Measurements from ENCODE around the gene WWOX. TPM values are rescaled to one million over a fixed set of nuclear protein-coding genes. Genes with fewer than 3 reads are reported as not detected.

The WWOX gene
- total RNA-seq, 1 experiment from 2014 or later: 15.6 TPM

- H3K9me3 ChIP-seq (ENCODE audit: control insufficient read depth, low read depth, low read length): no peaks in the 10 kb centered on the region
- no CpG with 5 or more reads among the region's 6 CpGs for WGBS (ENCODE audit: extremely low coverage, insufficient read length, low lambda C conversion rate)
- no peak for DNase-seq
- H3K23me2 ChIP-seq (ENCODE audit: insufficient read length, low read depth, low read length, poor library complexity, severe bottlenecking): no peaks in the 10 kb centered on the region
- no peak overlapping the region for H3K4me2 ChIP-seq (ENCODE audit: insufficient read depth, insufficient read length, low read length)
- no peaks in the 10 kb centered on the region for H3K36me3 Mint-ChIP-seq (ENCODE audit: insufficient read depth in 1 of 3, low read depth in 3 of 3)
- peak overlapping the region in 2 of 3 experiments; percentile 10 to 74; a peak in 3 of 7 replicates for H3K27ac Mint-ChIP-seq
- no peak overlapping the region for H3K9ac ChIP-seq (ENCODE audit: extremely low read depth, insufficient read length, low read length)
- H2BK5ac ChIP-seq (ENCODE audit: insufficient read length, low read length): no peak overlapping the region
- H4K5ac ChIP-seq (ENCODE audit: insufficient read length, low read depth, low read length): no peak overlapping the region
- H3K4me1 ChIP-seq (ENCODE audit: insufficient read depth, low read length): no peaks in the 10 kb centered on the region
- H3K18ac ChIP-seq (ENCODE audit: insufficient read length, low read depth, low read length): no peak overlapping the region
- H3K4me3 Mint-ChIP-seq: no peak overlapping the region
- no peaks in the 10 kb centered on the region for H3K27me3 ChIP-seq (ENCODE audit: insufficient read depth, low read length)
- no peak overlapping the region for H2BK20ac ChIP-seq (ENCODE audit: low read depth, low read length, poor library complexity, severe bottlenecking)
- H3K4me1 Mint-ChIP-seq: peaks cover 26 to 50% of the 10 kb centered on the region in 2 experiments
- no peak for TF ChIP-seq CTCF (conservative IDR thresholded peaks at IDR 0.05)
- no peak overlapping the region for H3K4ac ChIP-seq (ENCODE audit: low read depth, low read length)
- H2AK5ac ChIP-seq (ENCODE audit: insufficient read length, low read length): no peak overlapping the region
- H4K91ac ChIP-seq (ENCODE audit: insufficient read length, low read depth, low read length): no peak overlapping the region
- H3K9me3 Mint-ChIP-seq: no peaks in the 10 kb centered on the region; a peak in 1 of 5 replicates
- H3K23ac ChIP-seq (ENCODE audit: insufficient read length, low read depth, low read length): no peak overlapping the region
- H2BK15ac ChIP-seq (ENCODE audit: low read depth, low read length): no peak overlapping the region
- H3K14ac ChIP-seq (ENCODE audit: insufficient read depth, low read length): no peak overlapping the region
- H2AFZ ChIP-seq (ENCODE audit: low read length): no peak overlapping the region
- no peak overlapping the region for H4K8ac ChIP-seq (replicated peaks; ENCODE audit: insufficient read length, low read depth, low read length)
- no peak overlapping the region for H2BK12ac ChIP-seq (ENCODE audit: insufficient read length, low read depth, low read length)
- no peak overlapping the region for H3K56ac ChIP-seq (ENCODE audit: insufficient read length, low read depth, low read length)
- no peaks in the 10 kb centered on the region for H3K27me3 Mint-ChIP-seq (ENCODE audit: low read depth)
- no peak overlapping the region for H2BK120ac ChIP-seq (ENCODE audit: low read depth, low read length, poor library complexity, severe bottlenecking)
- H3K79me1 ChIP-seq (ENCODE audit: insufficient read depth, low read depth, low read length, poor library complexity, severe bottlenecking): no peaks in the 10 kb centered on the region
- no peaks in the 10 kb centered on the region for H3K79me2 ChIP-seq (ENCODE audit: insufficient read depth, low read length)
- H3K27ac ChIP-seq (ENCODE audit: insufficient read length, low read depth, low read length): no peak overlapping the region
- H3T11ph ChIP-seq (ENCODE audit: low read length): no peak overlapping the region
- H4K20me1 ChIP-seq (ENCODE audit: control insufficient read depth, insufficient read depth, insufficient read length): no peaks in the 10 kb centered on the region
Measured at GRCh38 chr16:78290395-78290794, 190.9 kb downstream of the WWOX start.
